Uterus (tissue), 2 donors: ENCODE measurements around the gene NECTIN2.

Experiments used
- CTCF ChIP-seq, 4 experiments: fragments of 200-600 bp in 2 of 4; fragments of 450-650 bp in 2 of 4; sonication (generic) in 2 of 4; IDR thresholded peaks; one replicate each; pipeline ENCODE4 v1.5.1; 2016 to 2019; ENCODE audit warnings: antibody characterized with exemption in 4 of 4, mild to moderate bottlenecking in 2 of 4, moderate library complexity in 1 of 4
- POLR2A ChIP-seq, 2 donors: fragments of 450-650 bp; IDR thresholded peaks; one replicate each; pipeline ENCODE4 v1.6.1; 2016; ENCODE audit warnings: antibody characterized with exemption in 2 of 2, mild to moderate bottlenecking in 1 of 2, moderate library complexity in 1 of 2

- no peak for TF ChIP-seq CTCF (IDR thresholded peaks at IDR 0.05)
- no peak for TF ChIP-seq POLR2A (IDR thresholded peaks at IDR 0.05)
Observed at GRCh38 chr19:44894052-44894400, 47.9 kb downstream of the NECTIN2 start.
